Activated CD4-positive, alpha-beta T cell treated with anti-CD3 and anti-CD28 coated beads for 36 hours (primary cell): ENCODE data around the gene BTRC. TPM values are rescaled to one million over a fixed set of nuclear protein-coding genes. Genes with fewer than 3 reads are reported as not detected.

Experiments
- ATAC-seq: fragments of 200-7000 bp; cut with Tn5 transposase; one replicate; pipeline ENCODE4 v1.10.0; 2021; ENCODE audit warnings: mild to moderate bottlenecking, moderate library complexity
- CTCF ChIA-PET: fragments of 350-600 bp; sonication (Branson Sonifier 250); formaldehyde crosslinking; loops from one replicate; lab custom pipeline; 2021; ENCODE audit warnings: antibody characterized with exemption; lab: Charles Lee
- POLR2A ChIA-PET: fragments of 350-600 bp; sonication (Branson Sonifier 250); formaldehyde crosslinking; loops from one replicate; lab custom pipeline; 2021; ENCODE audit warnings: antibody characterized with exemption, inconsistent platforms; lab: Charles Lee
- DNase-seq: peaks from one replicate; pipeline ENCODE4 v3.0.0-alpha.2; 2020
- H3K27ac Mint-ChIP-seq: one replicate; pipeline ENCODE4 v1.8.0; 2021; ENCODE audit warnings: mixed read lengths
- H3K27me3 Mint-ChIP-seq: one replicate; pipeline ENCODE4 v1.8.0; 2021; ENCODE audit warnings: mixed read lengths
- H3K36me3 Mint-ChIP-seq: one replicate; pipeline ENCODE4 v1.8.0; 2021; ENCODE audit warnings: low read depth, mixed read lengths
- H3K4me1 Mint-ChIP-seq: one replicate; pipeline ENCODE4 v1.8.0; 2021; ENCODE audit warnings: mixed read lengths
- H3K4me3 Mint-ChIP-seq: one replicate; pipeline ENCODE4 v1.8.0; 2021; ENCODE audit warnings: mild to moderate bottlenecking, moderate library complexity, mixed read lengths
- H3K9me3 Mint-ChIP-seq: one replicate; pipeline ENCODE4 v1.8.0; 2021; ENCODE audit warnings: low read depth, mixed read lengths
- intact Hi-C, 2 experiments: fragments of 100-400 bp; cut with DNase I in 1 of 2; cut with micrococcal nuclease in 1 of 2; formaldehyde crosslinking; loops; one replicate each; pipeline versions ENCODE4 v1.14.2 to v1.15.1; 2022 to 2024; cut with DNase I, micrococcal nuclease
- total RNA-seq, 2 experiments: library from RNA; stranded (reverse); gene quantifications; one replicate each; pipeline ENCODE4 v1.2.3, GENCODE V29; 2021

BTRC gene
- total RNA-seq, 2 experiments from 2014 or later: 15.5 to 18.7 TPM

DNA sequence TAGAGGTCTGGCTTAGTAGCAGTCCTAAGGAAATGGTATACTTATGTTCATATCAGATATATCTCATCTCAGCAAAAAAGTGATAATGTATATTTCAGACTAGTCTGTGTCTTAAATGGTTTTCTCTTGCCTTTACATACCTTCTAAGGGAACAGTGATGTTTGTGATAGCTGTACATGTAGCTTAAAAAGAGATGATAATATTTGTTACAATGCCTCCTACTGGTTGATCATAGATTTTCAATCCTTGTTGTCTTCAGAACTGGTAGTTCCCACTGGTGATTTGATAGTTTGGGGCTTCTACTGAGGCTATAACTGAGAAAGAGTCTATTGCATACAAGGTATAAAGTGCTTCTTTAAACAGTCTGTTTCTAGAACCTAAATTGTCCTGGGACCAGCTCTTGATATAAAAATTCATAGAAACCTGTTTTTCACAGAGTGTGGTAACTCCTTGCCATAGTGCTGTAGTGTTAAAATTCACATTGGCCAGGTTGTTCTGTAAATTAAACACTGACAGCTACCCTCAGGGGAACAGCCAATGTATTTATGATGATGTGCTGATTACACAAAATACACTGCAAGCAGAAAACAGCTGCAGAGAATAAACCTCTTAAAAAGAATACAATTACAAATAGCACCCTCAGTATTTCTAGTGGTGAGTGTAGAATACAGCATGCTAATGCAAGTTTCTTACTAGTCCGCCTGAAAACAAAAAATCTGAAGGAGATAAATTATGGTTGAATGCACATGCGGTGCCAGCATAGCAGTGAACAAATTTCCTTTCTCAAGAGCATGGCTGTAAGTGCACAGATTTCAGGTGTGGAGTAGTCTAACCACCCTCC lies 90.3 kb downstream of the BTRC start:
- no peak overlapping the region for H3K4me3 Mint-ChIP-seq
- no peak overlapping the region for H3K27ac Mint-ChIP-seq
- no peaks in the 10 kb centered on the region for H3K9me3 Mint-ChIP-seq
- DNase-seq (no peak), ATAC-seq (no peak)
- no peaks in the 10 kb centered on the region for H3K27me3 Mint-ChIP-seq
- intact Hi-C loops: loop anchor here (5.0 to 10.0 kb wide), 3 partner anchors 89 to 282 kb away; partner anchors contain the start of gene BTRC (in 2 of the 2)
- H3K36me3 Mint-ChIP-seq: no peaks in the 10 kb centered on the region
- POLR2A ChIA-PET: interaction anchor here (0.6 kb wide), 1 partner anchor 26 kb away, joined by 6 read pairs; no protein-coding TSS in a partner anchor
- H3K4me1 Mint-ChIP-seq: peaks cover 2% of the 10 kb centered on the region
- CTCF ChIA-PET: interaction anchor here (0.6 to 2.8 kb wide), 22 partner anchors 9 to 231 kb away, joined by 3 to 25 read pairs (median 4); no protein-coding TSS in a partner anchor

- no peak overlapping the region for H3K4me3 Mint-ChIP-seq
- H3K27me3 Mint-ChIP-seq: no peaks in the 10 kb centered on the region
- H3K9me3 Mint-ChIP-seq: no peaks in the 10 kb centered on the region
- peaks cover 5% of the 10 kb centered on the region for H3K4me1 Mint-ChIP-seq
- intact Hi-C loops: loop anchor here in 1 of 2 experiments (10.0 kb wide), 1 partner anchor 91 kb away; the partner anchor contains the start of gene BTRC
- ATAC-seq (no peak), DNase-seq (no peak)
- ChIA-PET POLR2A (interaction anchor here (0.8 kb wide), 1 partner anchor 177 kb away, joined by 4 read pairs; no protein-coding TSS in a partner anchor), CTCF (interaction anchor here (0.6 to 1.5 kb wide), 6 partner anchors 21 to 170 kb away, joined by 3 to 9 read pairs (median 4); no protein-coding TSS in a partner anchor)
- H3K36me3 Mint-ChIP-seq: no peaks in the 10 kb centered on the region
- no peak overlapping the region for H3K27ac Mint-ChIP-seq
These were observed 92.1 kb downstream of the BTRC start for GRCh38 chr10:101446071-101446470.

DNA sequence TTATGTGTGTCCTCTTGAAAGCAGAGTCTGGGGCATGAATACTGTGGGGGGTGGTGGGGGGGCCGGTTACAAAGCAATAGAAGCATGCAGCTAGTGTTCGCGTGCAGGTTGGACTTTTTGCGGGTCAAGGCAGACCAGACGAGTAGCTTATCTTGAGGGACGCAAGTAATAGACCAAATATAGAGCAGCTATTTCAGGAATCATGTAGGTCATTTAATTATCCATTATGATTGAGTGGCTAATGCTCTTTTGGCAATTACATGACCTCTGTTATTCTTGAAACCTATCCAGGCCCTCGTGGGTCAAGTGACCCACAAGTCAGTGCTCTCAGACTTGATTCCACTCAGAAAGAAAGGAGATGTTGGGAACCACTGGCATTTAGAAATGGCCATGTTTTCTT lies 93.0 kb downstream of the BTRC start:
- Mint-ChIP-seq H3K27me3 (no peaks in the 10 kb centered on the region), H3K4me1 (peaks cover 14% of the 10 kb centered on the region), H3K4me3 (no peak overlapping the region), H3K27ac (no peak overlapping the region), H3K36me3 (no peaks in the 10 kb centered on the region), H3K9me3 (no peaks in the 10 kb centered on the region)
- POLR2A ChIA-PET: interaction anchor here (0.8 kb wide), 1 partner anchor 178 kb away, joined by 4 read pairs; no protein-coding TSS in a partner anchor
- intact Hi-C loops: loop anchor here in 1 of 2 experiments (10.0 kb wide), 1 partner anchor 92 kb away; the partner anchor contains the start of gene BTRC
- DNase-seq (no peak), ATAC-seq (no peak)
- CTCF ChIA-PET: interaction anchor here (0.7 to 1.5 kb wide), 6 partner anchors 9 to 226 kb away, joined by 3 to 9 read pairs (median 4); no protein-coding TSS in a partner anchor

GRCh38 chr10:101447477-101447876 lies 93.5 kb downstream of the BTRC start:
- ChIA-PET CTCF (interaction anchor here (0.7 to 1.1 kb wide), 5 partner anchors 10 to 227 kb away, joined by 3 to 4 read pairs (median 3); no protein-coding TSS in a partner anchor), POLR2A (no interaction called here)
- DNase-seq (no peak), ATAC-seq (no peak)
- Mint-ChIP-seq H3K9me3 (no peaks in the 10 kb centered on the region), H3K27me3 (no peaks in the 10 kb centered on the region), H3K4me3 (no peak overlapping the region), H3K4me1 (peaks cover 15% of the 10 kb centered on the region), H3K27ac (no peak overlapping the region), H3K36me3 (no peaks in the 10 kb centered on the region)
- intact Hi-C loops: loop anchor here in 1 of 2 experiments (10.0 kb wide), 1 partner anchor 93 kb away; the partner anchor contains the start of gene BTRC

DNA sequence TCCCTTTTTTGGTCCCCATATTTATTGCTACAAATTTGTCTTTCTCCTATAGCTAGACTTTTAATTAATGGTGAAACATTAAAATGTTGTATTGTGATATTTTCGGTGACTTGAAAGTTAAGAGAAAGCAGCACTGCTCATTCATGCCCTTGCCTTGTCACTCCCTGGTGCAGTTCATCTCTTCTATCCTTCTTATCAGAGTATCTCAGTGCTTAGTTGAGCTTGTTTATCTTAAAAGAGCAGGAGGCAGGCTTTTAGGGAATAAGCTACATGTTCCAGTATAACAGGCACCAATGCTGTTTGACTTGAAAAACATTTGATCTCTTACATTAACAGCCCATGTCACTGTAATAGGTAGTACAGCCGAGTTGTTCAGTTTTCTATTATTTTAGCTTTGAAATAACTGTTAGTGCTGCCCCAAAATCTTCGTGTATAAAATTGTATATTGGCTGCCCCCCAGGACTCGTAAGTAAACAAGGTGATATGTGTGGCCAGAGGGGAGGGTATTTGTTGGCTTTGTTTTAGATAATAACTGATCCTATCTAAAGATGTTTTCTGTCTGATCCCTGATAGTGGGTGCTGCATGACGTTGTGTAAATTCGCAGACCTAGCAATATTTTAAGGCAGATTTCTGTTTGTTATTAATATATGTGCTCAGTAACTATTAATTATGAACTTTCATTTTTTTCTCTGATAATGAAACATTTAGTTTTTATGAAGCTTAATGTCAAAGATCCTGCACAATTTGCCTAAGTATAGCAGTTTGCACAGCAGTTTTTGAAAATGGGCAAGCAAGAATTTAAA lies 96.5 kb downstream of the BTRC start:
- ATAC-seq (no peak), DNase-seq (no peak)
- ChIA-PET POLR2A (no interaction called here), CTCF (interaction anchor here (0.5 to 7.4 kb wide), 6 partner anchors 16 to 1406 kb away, joined by 3 to 66 read pairs (median 3); no protein-coding TSS in a partner anchor)
- Mint-ChIP-seq H3K4me1 (peaks cover 30% of the 10 kb centered on the region), H3K9me3 (no peaks in the 10 kb centered on the region), H3K27ac (no peak overlapping the region), H3K36me3 (no peaks in the 10 kb centered on the region), H3K4me3 (no peak overlapping the region), H3K27me3 (no peaks in the 10 kb centered on the region)
- intact Hi-C loops: no loop called here

DNA sequence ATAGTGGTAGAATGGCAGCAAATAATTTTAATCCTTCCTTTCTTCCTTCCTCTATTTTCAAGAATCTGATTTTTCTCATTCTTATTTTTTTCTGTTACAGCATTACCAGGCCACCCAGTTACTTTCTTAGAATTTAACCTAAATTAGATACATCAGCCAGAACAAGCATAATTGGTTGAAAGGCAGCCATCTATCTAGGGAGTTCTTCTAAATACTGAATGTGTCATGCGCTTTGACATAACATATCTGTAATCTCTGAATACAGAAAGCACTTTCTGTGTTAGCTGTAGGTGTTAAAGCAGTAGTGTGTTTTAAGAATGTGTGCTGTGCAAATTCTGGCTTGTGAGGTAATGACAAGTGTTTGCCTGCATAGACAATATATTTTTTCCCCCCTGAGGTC lies 97.3 kb downstream of the BTRC start:
- Mint-ChIP-seq H3K4me1 (peaks cover 30% of the 10 kb centered on the region), H3K36me3 (no peaks in the 10 kb centered on the region), H3K27me3 (no peaks in the 10 kb centered on the region), H3K4me3 (no peak overlapping the region), H3K9me3 (no peaks in the 10 kb centered on the region), H3K27ac (no peak overlapping the region)
- no peak for DNase-seq
- CTCF ChIA-PET: interaction anchor here (0.7 to 7.4 kb wide), 2 partner anchors 15 to 817 kb away, joined by 3 to 66 read pairs; no protein-coding TSS in a partner anchor
- intact Hi-C loops: no loop called here
- POLR2A ChIA-PET: no interaction called here
- ATAC-seq: no peak

GRCh38 chr10:101451667-101452069 lies 97.7 kb downstream of the BTRC start:
- intact Hi-C loops: no loop called here
- Mint-ChIP-seq H3K27ac (no peak overlapping the region), H3K4me1 (peaks cover 30% of the 10 kb centered on the region), H3K27me3 (no peaks in the 10 kb centered on the region), H3K36me3 (no peaks in the 10 kb centered on the region), H3K4me3 (no peak overlapping the region), H3K9me3 (no peaks in the 10 kb centered on the region)
- ChIA-PET POLR2A (interaction anchor here (0.6 kb wide), 1 partner anchor 77 kb away, joined by 3 read pairs; no protein-coding TSS in a partner anchor), CTCF (interaction anchor here (0.5 to 7.4 kb wide), 5 partner anchors 8 to 1839 kb away, joined by 3 to 66 read pairs (median 3); no protein-coding TSS in a partner anchor)
- no peak for DNase-seq
- ATAC-seq: no peak

DNA sequence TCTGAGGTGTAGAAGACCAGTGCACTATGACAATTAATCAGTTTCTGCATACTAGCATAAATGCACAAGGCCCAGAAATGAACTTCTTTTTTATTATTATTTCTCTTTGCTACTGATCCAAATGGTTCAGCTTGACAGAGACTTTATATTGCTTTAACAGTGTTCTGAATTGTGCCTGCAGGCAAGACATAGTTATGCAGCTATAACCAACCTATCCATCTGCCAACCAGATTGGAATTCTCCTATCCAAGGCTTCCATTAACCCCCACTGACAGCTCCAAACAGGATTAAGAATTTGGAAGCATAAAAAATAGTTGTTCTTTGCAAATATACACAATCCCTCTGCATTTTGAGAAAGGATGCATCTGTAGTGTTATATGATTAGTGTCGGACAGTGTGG lies 98.2 kb downstream of the BTRC start:
- no peak for ATAC-seq
- intact Hi-C loops: no loop called here
- no peaks in the 10 kb centered on the region for H3K9me3 Mint-ChIP-seq
- peaks cover 30% of the 10 kb centered on the region for H3K4me1 Mint-ChIP-seq
- no peaks in the 10 kb centered on the region for H3K27me3 Mint-ChIP-seq
- DNase-seq: no peak
- no peak overlapping the region for H3K4me3 Mint-ChIP-seq
- CTCF ChIA-PET: interaction anchor here (0.5 to 7.4 kb wide), 5 partner anchors 8 to 1840 kb away, joined by 3 to 66 read pairs (median 5); no protein-coding TSS in a partner anchor
- POLR2A ChIA-PET: interaction anchor here (0.6 kb wide), 1 partner anchor 76 kb away, joined by 3 read pairs; no protein-coding TSS in a partner anchor
- no peak overlapping the region for H3K27ac Mint-ChIP-seq
- H3K36me3 Mint-ChIP-seq: no peaks in the 10 kb centered on the region

- ATAC-seq (no peak), DNase-seq (no peak)
- Mint-ChIP-seq H3K27ac (no peak overlapping the region), H3K4me3 (no peak overlapping the region), H3K27me3 (no peaks in the 10 kb centered on the region), H3K36me3 (no peaks in the 10 kb centered on the region), H3K4me1 (peaks cover 30% of the 10 kb centered on the region), H3K9me3 (no peaks in the 10 kb centered on the region)
- CTCF ChIA-PET: interaction anchor here (0.8 to 7.4 kb wide), 5 partner anchors 9 to 173 kb away, joined by 3 to 66 read pairs (median 5); no protein-coding TSS in a partner anchor
- intact Hi-C loops: no loop called here
- POLR2A ChIA-PET: no interaction called here
These were observed 98.6 kb downstream of the BTRC start for GRCh38 chr10:101452593-101452992.

- Mint-ChIP-seq H3K4me3 (no peak overlapping the region), H3K27me3 (no peaks in the 10 kb centered on the region), H3K36me3 (no peaks in the 10 kb centered on the region), H3K27ac (no peak overlapping the region), H3K9me3 (no peaks in the 10 kb centered on the region), H3K4me1 (peaks cover 30% of the 10 kb centered on the region)
- ChIA-PET POLR2A (no interaction called here), CTCF (interaction anchor here (0.8 to 7.4 kb wide), 4 partner anchors 9 to 141 kb away, joined by 3 to 66 read pairs (median 8); no protein-coding TSS in a partner anchor)
- intact Hi-C loops: no loop called here
- DNase-seq (no peak), ATAC-seq (no peak)
These were observed 99.4 kb downstream of the BTRC start for GRCh38 chr10:101453318-101453717.
